IMR-90 (cell line): ENCODE data around the gene EFCAB9. TPM values are rescaled to one million over a fixed set of nuclear protein-coding genes. Genes with fewer than 3 reads are reported as not detected.

Source experiments
- ATAC-seq: fragments of 200-7000 bp; cut with Tn5 transposase; 2 replicates; pipeline ENCODE4 v1.9.1; 2020; ENCODE audit warnings: low read depth, mild to moderate bottlenecking, moderate library complexity
- BruUV-seq: library from RNA; stranded (reverse); fragments of 400-500 nt; replicated peaks from 2 replicates; lab custom pipeline; 2021; lab: Mats Ljungman, UMichigan
- CTCF ChIA-PET: fragments of 300-600 bp; formaldehyde crosslinking; extraction: SDS; loops from one replicate; lab custom pipeline; 2021; ENCODE audit warnings: antibody characterized with exemption; lab: Yijun Ruan, JAX
- POLR2A ChIA-PET: fragments of 300-600 bp; sonication (Branson Sonifier 250); formaldehyde crosslinking; loops from one replicate; lab custom pipeline; 2022; ENCODE audit warnings: antibody characterized with exemption; ENCODE audit not compliant: unreplicated experiment; lab: Charles Lee
- DNase-seq: peaks from one replicate; pipeline ENCODE4 v3.0.0; 2013
- H2AFZ ChIP-seq: replicated peaks from 2 replicates; pipeline ENCODE3; 2013; ENCODE audit warnings: low read length, mild to moderate bottlenecking; ENCODE audit not compliant: poor library complexity
- H2AK5ac ChIP-seq: 2 replicates; pipeline ENCODE4 v1.6.1; 2013; ENCODE audit warnings: low read depth, low read length, inconsistent platforms
- H2AK9ac ChIP-seq: replicated peaks from 2 replicates; pipeline ENCODE3; 2013; ENCODE audit warnings: mild to moderate bottlenecking, low read depth, low read length, moderate library complexity; ENCODE audit not compliant: poor library complexity
- H2BK120ac ChIP-seq: 2 replicates; pipeline ENCODE4 v1.6.1; 2013; ENCODE audit warnings: low read depth, low read length, inconsistent platforms
- H2BK15ac ChIP-seq: 3 replicates; pipeline ENCODE4 v1.6.1; 2013; ENCODE audit warnings: low read depth, low read length, inconsistent platforms
- H2BK20ac ChIP-seq: 2 replicates; pipeline ENCODE4 v1.6.1; 2013; ENCODE audit warnings: low read depth, mild to moderate bottlenecking, inconsistent platforms, low read length, moderate library complexity
- H2BK5ac ChIP-seq: 2 replicates; pipeline ENCODE4 v1.6.1; 2013; ENCODE audit warnings: mild to moderate bottlenecking, low read depth, low read length, inconsistent platforms; ENCODE audit not compliant: poor library complexity, severe bottlenecking
- H3K14ac ChIP-seq: replicated peaks from 2 replicates; pipeline ENCODE4 v1.6.1; 2013; ENCODE audit warnings: low read depth, low read length, inconsistent platforms
- H3K18ac ChIP-seq: 2 replicates; pipeline ENCODE4 v1.6.1; 2013; ENCODE audit warnings: low read depth, low read length, control low read depth
- H3K23ac ChIP-seq: 2 replicates; pipeline ENCODE4 v1.6.1; 2013; ENCODE audit warnings: low read depth, low read length, inconsistent platforms
- H3K27ac ChIP-seq: 2 replicates; pipeline ENCODE4 v1.5.1; 2013; ENCODE audit warnings: mild to moderate bottlenecking, control low read depth, low read length; ENCODE audit not compliant: insufficient read depth
- H3K27me3 ChIP-seq: 2 replicates; pipeline ENCODE4 v1.6.1; 2013; ENCODE audit warnings: low read length; ENCODE audit not compliant: control insufficient read depth, insufficient read depth
- H3K36me3 ChIP-seq: 2 replicates; pipeline ENCODE4 v1.6.1; 2013; ENCODE audit warnings: low read length, mixed read lengths; ENCODE audit not compliant: control insufficient read depth, insufficient read depth
- H3K4ac ChIP-seq: 2 replicates; pipeline ENCODE4 v1.6.1; 2013; ENCODE audit warnings: low read depth, low read length, inconsistent platforms
- H3K4me1 ChIP-seq: 2 replicates; pipeline ENCODE4 v1.6.1; 2013; ENCODE audit warnings: low read length, mixed read lengths; ENCODE audit not compliant: control insufficient read depth, insufficient read depth
- H3K4me2 ChIP-seq: 2 replicates; pipeline ENCODE4 v1.6.1; 2013; ENCODE audit warnings: low read depth, mild to moderate bottlenecking, control low read depth, low read length, moderate library complexity
- H3K4me3 ChIP-seq: 2 replicates; pipeline ENCODE4 v1.5.1; 2013; ENCODE audit warnings: low read depth, mild to moderate bottlenecking, control low read depth, low read length, moderate library complexity; ENCODE audit not compliant: insufficient read depth
- H3K56ac ChIP-seq: 2 replicates; pipeline ENCODE4 v1.6.1; 2013; ENCODE audit warnings: low read length, inconsistent platforms; ENCODE audit not compliant: insufficient read depth; ENCODE audit errors: extremely low read depth
- H3K79me1 ChIP-seq, 2 experiments: 2 replicates each; pipeline ENCODE4 v1.6.1; 2013; ENCODE audit warnings: low read length in 2 of 2, inconsistent platforms in 1 of 2, low read depth in 1 of 2
- H3K9ac ChIP-seq: 2 replicates; pipeline ENCODE4 v1.6.1; 2013; ENCODE audit warnings: low read depth, low read length, control low read depth
- H3K9me1 ChIP-seq: 2 replicates; pipeline ENCODE4 v1.6.1; 2013; ENCODE audit warnings: low read length, inconsistent platforms; ENCODE audit not compliant: insufficient read depth
- H3K9me3 ChIP-seq: 2 replicates; pipeline ENCODE4 v1.6.1; 2013; ENCODE audit warnings: low read length; ENCODE audit not compliant: control insufficient read depth, insufficient read depth
- H4K20me1 ChIP-seq: 2 replicates; pipeline ENCODE4 v1.6.1; 2013; ENCODE audit warnings: low read length, inconsistent platforms; ENCODE audit not compliant: insufficient read depth
- H4K5ac ChIP-seq: 2 replicates; pipeline ENCODE4 v1.6.1; 2013; ENCODE audit warnings: mild to moderate bottlenecking, low read depth, low read length, control low read depth
- H4K8ac ChIP-seq, 2 experiments: 2 replicates each; pipeline ENCODE4 v1.6.1; 2013; ENCODE audit warnings: low read depth in 2 of 2, low read length in 2 of 2, control low read depth in 1 of 2, inconsistent platforms in 1 of 2
- H4K91ac ChIP-seq: 2 replicates; pipeline ENCODE4 v1.6.1; 2013; ENCODE audit warnings: low read depth, low read length, inconsistent platforms; ENCODE audit not compliant: insufficient read depth
- WGBS, 2 experiments: methylation state at CpG; one replicate each; pipeline versions ENCODE4 v1.1.5 to v1.1.7; 2013; ENCODE audit warnings: missing lambda C conversion rate in 2 of 2; ENCODE audit not compliant: insufficient read length in 1 of 2; ENCODE audit errors: extremely low coverage in 2 of 2; 5-methylcytosine and 5-hydroxymethylcytosine counted together
- dilution Hi-C: fragments of 300-500 bp; cut with HindIII; formaldehyde crosslinking; loops from one replicate; pipeline ENCODE4 v1.14.3; 2018; ENCODE audit warnings: low sequenced_read_pairs; ENCODE audit not compliant: unreplicated experiment
- in situ Hi-C: fragments of 300-500 bp; cut with MboI; formaldehyde crosslinking; loops from 3 replicates; pipeline ENCODE4 v1.14.3; 2019; ENCODE audit warnings: low sequenced_read_pairs, inconsistent platforms, mixed read lengths
- intact Hi-C: fragments of 100-400 bp; cut with micrococcal nuclease; formaldehyde crosslinking; loops from 2 replicates; pipeline ENCODE4 v1.10.0; 2022
- polyA plus RNA-seq, 3 experiments: library from polyadenylated mRNA; depleted of rRNA; stranded (reverse); fragments of >200 nt; gene quantifications; 2 replicates each; pipeline ENCODE4 v1.2.3, GENCODE V29; 2012; ENCODE audit warnings: low replicate concordance in 1 of 3
- total RNA-seq: library from RNA; depleted of rRNA; stranded (reverse); fragments of >200 nt; gene quantifications from 2 replicates; pipeline ENCODE4 v1.2.3, GENCODE V29; 2012
- TF ChIP-seq, protein P1 (sequence below): fragments of 150-350 bp; IDR thresholded peaks from 2 replicates; pipeline ENCODE4 v1.6.1; 2016; ENCODE audit warnings: low read depth, mild to moderate bottlenecking, low read length, moderate library complexity, borderline replicate concordance

Gene EFCAB9
- total and polyA plus RNA-seq, 2 of the 4 experiments (the other 2 are of a cell fraction): not detected

GRCh38 chr5:172169216-172169615 lies 24.8 kb upstream of the EFCAB9 start:
- TF ChIP-seq, protein P1, sequence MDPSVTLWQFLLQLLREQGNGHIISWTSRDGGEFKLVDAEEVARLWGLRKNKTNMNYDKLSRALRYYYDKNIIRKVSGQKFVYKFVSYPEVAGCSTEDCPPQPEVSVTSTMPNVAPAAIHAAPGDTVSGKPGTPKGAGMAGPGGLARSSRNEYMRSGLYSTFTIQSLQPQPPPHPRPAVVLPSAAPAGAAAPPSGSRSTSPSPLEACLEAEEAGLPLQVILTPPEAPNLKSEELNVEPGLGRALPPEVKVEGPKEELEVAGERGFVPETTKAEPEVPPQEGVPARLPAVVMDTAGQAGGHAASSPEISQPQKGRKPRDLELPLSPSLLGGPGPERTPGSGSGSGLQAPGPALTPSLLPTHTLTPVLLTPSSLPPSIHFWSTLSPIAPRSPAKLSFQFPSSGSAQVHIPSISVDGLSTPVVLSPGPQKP: no peak
- H3K23ac ChIP-seq: no peak overlapping the region
- H2BK15ac ChIP-seq: no peak overlapping the region
- H4K20me1 ChIP-seq: peaks cover 60% of the 10 kb centered on the region
- no peaks in the 10 kb centered on the region for H3K9me3 ChIP-seq
- H3K4ac ChIP-seq: no peak overlapping the region
- no peak for DNase-seq
- no peak overlapping the region for H3K18ac ChIP-seq
- peak overlapping the region; percentile 35 for H2AK9ac ChIP-seq
- no peak for ATAC-seq
- H3K27ac ChIP-seq: no peak overlapping the region
- no peak overlapping the region for H4K91ac ChIP-seq
- no peak overlapping the region for H2BK120ac ChIP-seq
- intact Hi-C loops (no loop called here), in situ Hi-C loops (no loop called here), dilution Hi-C loops (no loop called here)
- no peak overlapping the region for H3K9ac ChIP-seq
- peaks cover 42% of the 10 kb centered on the region for H3K9me1 ChIP-seq
- H3K4me2 ChIP-seq: no peak overlapping the region
- H2BK20ac ChIP-seq: no peak overlapping the region
- H4K5ac ChIP-seq: no peak overlapping the region
- no peaks in the 10 kb centered on the region for H3K27me3 ChIP-seq
- no peak overlapping the region for H3K4me3 ChIP-seq
- ChIA-PET CTCF (no interaction called here), POLR2A (no interaction called here)
- no peak overlapping the region for H4K8ac ChIP-seq
- no peak overlapping the region for H2AK5ac ChIP-seq
- H2AFZ ChIP-seq: no peak overlapping the region
- peaks cover 6% of the 10 kb centered on the region; the same call in 1 of the 2 replicates for H3K36me3 ChIP-seq
- no TSS peak for BruUV-seq
- H3K56ac ChIP-seq: no peak overlapping the region
- peaks cover 14% of the 10 kb centered on the region for H3K4me1 ChIP-seq
- H2BK5ac ChIP-seq: no peak overlapping the region
- H3K14ac ChIP-seq: no peak overlapping the region
- H3K79me1 ChIP-seq: peaks cover 34 to 80% of the 10 kb centered on the region in 2 experiments
- WGBS, 2 experiments: 100% methylated on average over 1 of the region's 2 CpGs; no CpG with 5 or more reads in 1 of the 2 experiments
